Activated CD4-positive, alpha-beta T cell treated with anti-CD3 and anti-CD28 coated beads, Interleukin-2, amount 50 U/mL, for 24 hours (primary cell): ENCODE results near the gene SDHB.

Source experiments
- DNase-seq, 2 donors: peaks; one replicate each; pipeline ENCODE4 v3.0.0-alpha.2; 2020; ENCODE audit warnings: low read depth in 1 of 2, low spot score in 1 of 2

Gene SDHB

GRCh38 chr1:17053685-17054410, at the start of gene SDHB:
TSS of gene SDHB (minus strand) at chr1:17054032. CDS start at chr1:17054019, 13 bp downstream.
- DNase-seq: peak; percentile 99

DNA sequence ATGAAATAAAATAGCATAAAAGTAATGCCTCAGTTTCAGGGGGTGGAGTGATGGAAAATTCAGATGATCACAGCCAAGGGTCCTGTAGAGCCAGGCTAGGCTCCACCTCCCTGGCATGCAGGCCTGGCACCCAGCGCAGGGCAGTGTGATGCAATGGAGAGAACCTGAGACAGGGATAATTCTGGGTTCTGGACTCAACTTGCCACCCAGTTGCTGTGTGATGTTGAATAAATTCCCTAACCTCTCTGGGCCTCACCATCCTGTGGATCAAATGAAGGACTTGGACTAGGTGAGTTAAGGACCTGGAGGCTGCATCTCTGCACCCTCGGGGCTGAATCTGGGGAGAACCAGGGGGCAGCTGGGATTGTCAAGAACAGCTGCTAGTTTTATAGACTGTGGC, 48.4 kb upstream of the SDHB start:
- DNase-seq: no peak

- no peak for DNase-seq
Observed at GRCh38 chr1:17101261-17101660, 47.4 kb upstream of the SDHB start.

GRCh38 chr1:17099616-17100340, 45.9 kb upstream of the SDHB start:
- DNase-seq: no peak

DNA sequence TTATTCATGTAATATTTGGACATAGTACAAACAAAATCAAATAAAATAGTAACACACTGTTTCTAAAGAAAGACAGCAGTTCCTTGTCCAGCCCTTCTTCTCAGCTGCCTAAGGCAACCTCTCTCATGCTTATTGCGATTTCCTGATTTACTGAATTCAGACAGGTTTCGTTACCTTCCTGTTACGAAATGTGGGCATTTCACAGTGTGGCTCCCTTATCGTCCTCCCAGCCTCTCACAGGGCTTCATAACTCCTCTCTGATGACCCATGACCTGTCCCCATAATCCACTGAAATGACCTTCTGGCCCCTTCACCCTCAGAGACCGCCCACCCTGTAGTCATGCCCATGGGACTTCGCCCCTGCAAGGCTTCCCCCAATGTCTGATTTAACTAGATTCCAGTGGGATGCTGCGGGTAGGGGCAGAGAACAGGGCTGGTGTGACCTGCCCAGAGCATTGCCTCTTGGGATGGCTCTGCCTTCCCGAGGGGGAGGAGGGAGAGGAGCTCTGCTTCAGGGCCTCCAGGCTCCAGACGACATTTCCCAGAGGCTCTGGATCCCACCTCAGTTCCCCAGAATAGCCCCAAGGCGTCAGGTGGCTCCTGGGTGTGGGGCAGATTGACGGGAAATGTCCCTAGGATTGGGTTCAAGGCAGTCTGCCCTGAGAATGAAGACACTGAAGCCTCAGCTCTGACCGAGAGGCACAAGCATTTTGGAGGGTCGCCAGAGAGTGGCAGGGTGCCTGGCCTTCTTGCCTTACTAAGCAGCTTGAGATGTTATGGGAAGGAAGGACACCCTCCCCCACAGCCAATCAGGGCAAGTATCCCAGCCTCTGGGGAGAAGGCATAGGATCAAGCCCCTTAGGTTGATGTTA, 44.9 kb upstream of the SDHB start:
- no peak for DNase-seq

DNA sequence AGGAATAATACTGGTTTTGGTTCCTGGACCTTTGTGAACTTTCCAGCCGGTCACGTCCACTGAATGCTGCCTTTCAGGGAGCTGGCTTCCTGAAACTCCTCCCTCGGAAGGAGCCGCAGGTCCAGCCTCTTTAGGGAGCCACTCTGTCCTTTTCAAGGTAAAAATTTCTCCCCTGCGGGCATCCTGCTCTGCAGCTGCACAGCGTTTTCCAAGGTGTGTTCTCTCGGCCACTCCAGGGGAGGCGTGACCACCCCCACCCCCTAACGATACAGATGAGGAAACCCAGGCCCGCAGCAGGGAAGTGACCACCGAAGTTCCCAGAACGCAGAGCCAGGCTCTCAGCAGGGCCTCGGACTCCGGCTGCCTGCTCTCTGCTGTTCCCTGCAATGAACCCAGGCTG, 44.0 kb upstream of the SDHB start:
- DNase-seq: no peak

DNA sequence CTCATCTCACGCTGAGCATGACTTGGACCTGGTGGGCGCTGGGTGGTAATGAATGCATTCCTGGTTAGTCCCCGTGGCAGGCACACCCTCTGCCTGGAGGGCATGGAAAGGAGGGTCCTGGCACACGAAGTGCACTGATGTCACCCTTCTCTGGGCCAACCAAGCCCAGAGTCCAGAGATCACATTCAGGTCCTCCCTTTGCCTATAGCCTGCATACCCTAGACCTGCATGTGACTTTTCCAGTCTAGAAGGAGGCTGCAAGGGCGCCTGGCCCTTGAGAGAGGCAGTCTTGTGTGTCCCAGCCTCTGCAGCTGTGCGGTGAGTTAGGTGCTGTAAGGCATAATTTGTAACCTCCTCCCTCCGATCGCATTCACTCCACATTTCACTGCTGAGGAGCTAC, 43.3 kb upstream of the SDHB start:
- no peak for DNase-seq

GRCh38 chr1:17096584-17096983, 42.8 kb upstream of the SDHB start:
- DNase-seq: no peak

DNA sequence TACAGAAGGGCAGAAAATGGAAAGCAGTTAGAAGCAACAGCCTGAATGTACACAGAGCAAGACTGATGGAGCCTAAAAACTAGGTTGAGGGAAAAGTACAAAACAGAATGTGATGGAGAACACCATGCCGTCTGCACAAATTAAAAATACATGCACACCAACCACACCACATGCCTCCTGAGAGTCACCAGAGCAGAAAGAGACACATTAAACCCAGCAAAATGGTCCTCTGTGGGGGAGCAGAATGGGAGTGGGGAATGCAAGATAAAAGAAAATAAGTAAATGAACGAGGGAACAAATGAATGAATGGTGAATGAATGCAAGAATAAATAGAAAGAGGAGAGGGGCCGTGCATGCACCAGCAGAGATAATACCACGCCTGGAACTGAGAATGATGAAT, 41.3 kb upstream of the SDHB start:
- no peak for DNase-seq

- DNase-seq: no peak
Observed at GRCh38 chr1:17094664-17095063, 40.8 kb upstream of the SDHB start.

DNA sequence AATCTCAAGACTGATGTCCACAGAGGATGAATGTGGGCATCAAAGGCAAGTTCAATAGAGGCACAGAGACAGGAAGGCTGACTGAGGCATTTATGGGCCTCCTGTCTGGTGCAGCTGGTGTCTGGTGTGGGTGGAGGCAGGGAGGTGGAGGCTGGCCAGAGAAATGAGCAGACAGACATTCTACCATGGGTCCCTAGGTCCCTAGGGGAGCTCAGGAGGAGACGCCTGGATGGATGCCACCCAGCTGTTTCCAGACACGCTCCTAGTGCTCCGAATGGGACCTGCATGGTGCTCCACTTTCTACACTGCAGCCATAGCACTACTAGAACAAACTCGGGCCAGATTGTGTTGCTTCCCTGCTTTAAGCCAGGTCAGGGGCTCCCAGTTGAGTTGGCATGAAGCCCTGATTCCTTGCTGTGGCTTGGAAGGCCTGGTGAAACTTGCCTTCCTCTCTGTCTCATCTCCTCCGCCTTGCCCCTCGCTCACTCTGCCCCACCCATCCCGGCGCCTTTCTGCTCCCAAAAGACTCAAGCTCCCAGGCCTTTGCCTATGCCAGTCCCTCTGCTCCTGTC, 40.1 kb upstream of the SDHB start:
- no peak for DNase-seq

GRCh38 chr1:17091252-17091651, 37.4 kb upstream of the SDHB start:
- no peak for DNase-seq

DNA sequence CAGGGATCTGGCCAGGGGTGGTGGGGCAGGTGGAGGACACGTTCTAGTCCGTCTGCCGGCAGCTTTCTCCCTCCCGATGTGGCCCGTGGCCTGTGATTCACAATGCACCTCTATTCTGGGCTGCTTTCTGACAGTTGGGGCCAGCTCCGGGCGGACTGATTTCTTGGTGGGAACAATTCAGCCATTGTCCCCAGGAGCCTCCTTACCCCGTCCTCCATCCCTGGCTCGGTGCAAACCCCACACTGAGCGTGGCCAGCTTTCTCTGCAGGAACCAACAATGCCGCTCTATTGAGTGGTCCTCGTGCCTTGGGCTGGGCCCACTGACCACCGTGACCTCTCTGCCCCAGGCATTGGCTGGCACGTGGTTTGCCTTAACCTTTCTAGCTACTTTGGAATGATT, 35.7 kb upstream of the SDHB start:
- DNase-seq: no peak

- no peak for DNase-seq
Observed at GRCh38 chr1:17086751-17087150, 32.9 kb upstream of the SDHB start.

GRCh38 chr1:17084787-17085186, 31.0 kb upstream of the SDHB start:
- no peak for DNase-seq

GRCh38 chr1:17082761-17083160, 28.9 kb upstream of the SDHB start:
- no peak for DNase-seq

DNA sequence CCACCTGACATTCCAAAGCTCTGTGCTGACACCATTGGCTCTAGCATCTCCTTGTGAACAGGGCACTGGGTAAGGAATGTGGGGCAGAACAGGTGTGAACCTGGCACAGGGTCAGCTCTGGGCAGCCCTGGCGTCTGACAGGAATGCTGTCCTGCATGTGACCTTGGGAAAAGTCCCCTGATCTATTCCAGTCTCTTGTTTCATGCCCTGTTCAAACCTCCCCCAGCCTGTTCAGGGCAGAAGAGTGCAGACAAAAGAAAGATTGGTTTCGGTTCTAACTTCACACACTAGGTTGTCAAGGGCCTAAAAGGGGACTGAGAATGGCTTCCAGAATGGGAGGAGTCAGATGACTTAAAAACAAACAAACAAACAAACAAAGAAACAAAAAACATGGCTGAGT, 27.6 kb upstream of the SDHB start:
- DNase-seq: no peak

- DNase-seq: no peak
Observed at GRCh38 chr1:17080880-17081279, 27.0 kb upstream of the SDHB start.

GRCh38 chr1:17080085-17080759, 26.4 kb upstream of the SDHB start:
- DNase-seq: no peak

- no peak for DNase-seq
Observed at GRCh38 chr1:17078991-17079868, 25.4 kb upstream of the SDHB start.
